Head of caudate nucleus (tissue), 42 donors: Measurements from ENCODE around the gene CRB2.

ENCODE experiments used
- DNase-seq, 42 donors: peaks; one replicate each; pipeline versions ENCODE4 v3.0.0 to v3.0.0-alpha.2; 2020 to 2021; ENCODE audit warnings: mixed read lengths in 7 of 42
- intact Hi-C: fragments of 100-400 bp; cut with DNase I; formaldehyde crosslinking; loops from one replicate; pipeline ENCODE4 v1.15.0; 2022

The CRB2 gene

DNA sequence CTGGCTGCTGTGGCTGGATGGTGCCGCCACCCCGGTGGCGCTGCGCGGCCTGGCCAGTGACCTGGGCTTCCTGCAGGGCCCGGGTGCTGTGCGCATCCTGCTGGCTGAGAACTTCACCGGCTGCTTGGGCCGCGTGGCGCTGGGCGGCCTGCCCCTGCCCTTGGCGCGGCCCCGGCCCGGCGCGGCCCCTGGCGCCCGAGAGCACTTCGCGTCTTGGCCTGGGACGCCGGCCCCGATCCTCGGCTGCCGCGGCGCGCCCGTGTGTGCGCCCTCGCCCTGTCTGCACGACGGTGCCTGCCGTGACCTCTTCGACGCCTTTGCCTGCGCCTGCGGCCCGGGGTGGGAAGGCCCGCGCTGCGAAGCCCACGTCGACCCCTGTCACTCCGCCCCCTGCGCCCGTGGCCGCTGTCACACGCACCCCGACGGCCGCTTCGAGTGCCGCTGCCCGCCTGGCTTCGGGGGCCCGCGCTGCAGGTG, 17.5 kb downstream of the CRB2 start:
- intact Hi-C loops = no loop called here

DNA sequence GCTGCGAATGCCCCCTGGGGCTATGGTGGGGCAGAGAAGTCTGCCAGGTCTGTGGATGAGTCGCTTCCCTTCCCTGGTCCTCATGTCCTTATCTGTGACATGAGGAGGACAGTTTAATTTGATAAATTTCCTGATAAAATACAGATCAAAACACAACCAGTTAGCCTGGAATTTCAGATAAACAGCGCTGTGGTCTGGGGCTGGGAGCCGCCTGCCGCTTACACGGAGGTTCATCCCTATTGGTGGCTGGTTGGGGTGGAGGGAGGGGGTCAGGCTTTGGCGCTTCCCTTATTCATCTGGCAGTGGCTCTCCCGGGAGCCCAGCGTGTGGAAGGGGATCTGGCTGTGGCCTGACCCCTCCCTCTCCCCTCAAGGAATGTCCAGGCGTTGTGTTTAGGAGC, 17.9 kb downstream of the CRB2 start:
- intact Hi-C loops = no loop called here
- DNase-seq = peak in 26 of 42 donors; percentile 34 to 82 (median 58)

More for the DNA sequence above, 17.5 kb downstream of the CRB2 start:
- no peak for DNase-seq

DNA sequence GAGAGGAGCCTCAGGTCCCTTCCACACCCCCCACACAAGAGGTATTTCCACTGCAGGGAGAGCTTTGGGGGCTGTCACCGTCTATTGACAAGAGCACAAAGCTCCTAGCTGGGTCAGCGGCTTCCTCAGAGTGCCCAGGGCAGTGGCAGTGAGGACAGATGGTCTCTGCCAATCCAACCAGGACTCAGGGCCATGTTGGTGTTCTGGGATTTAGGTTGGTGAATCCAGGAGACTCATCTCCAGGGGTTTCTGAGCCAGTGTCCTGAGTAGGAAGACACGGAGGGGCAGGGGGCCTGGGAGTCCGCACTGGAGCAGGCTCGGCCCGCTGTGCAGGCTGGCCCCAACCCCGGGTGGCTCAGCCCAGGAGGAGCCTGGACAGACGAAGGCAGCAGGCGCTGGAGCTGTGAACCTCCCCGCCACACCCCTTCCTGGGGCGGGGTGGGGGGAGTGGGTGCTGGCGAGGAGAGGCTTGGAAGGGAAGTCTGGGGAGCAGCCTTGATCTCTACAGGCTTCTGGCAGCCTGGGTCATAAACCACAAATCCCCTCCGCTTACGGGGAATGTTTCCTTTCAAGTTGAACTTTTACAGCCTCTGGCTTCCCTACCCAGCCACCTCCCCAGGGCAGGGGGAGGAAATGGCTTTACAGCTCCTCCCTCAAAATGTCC, 19.6 kb downstream of the CRB2 start:
- intact Hi-C loops = no loop called here
- DNase-seq = peak in 1 of 42 donors; percentile 42

DNA sequence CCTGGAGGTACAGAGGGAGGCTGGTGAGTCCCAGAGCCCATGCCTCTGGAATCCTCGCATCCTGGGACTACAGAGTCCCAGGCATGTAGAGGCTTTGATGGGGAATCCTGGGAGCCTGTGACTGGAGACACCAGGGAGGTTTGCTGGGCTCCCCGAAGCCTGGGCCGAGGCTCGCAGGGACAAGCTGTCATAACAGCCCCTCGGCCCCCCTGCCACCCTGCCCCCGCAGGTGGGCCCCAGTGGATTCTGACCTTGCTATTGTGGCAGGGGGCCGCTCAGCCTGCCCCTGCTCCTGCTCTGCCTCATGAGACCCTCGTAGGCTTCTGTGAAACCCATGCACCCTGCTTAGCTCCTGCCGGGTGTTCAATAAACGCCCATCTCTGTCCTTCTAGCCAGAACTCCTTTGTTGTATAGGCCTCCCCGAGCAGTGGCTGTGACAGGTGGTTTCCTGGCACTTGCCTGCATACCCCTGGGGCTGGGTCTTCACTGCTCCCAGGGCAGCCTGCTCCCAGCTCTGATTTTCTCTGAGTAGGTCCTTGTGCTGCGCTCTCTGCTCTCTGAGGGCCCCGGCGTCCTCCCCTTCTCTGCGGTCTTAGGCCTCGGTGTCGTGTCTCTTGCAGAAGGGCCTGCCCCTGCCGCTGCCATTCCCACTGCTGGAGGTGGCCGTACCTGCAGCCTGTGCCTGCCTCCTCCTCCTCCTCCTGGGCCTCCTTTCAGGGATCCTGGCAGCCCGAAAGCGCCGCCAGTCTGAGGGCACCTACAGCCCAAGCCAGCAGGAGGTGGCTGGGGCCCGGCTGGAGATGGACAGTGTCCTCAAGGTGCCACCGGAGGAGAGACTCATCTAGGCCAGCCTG, 20.4 kb downstream of the CRB2 start:
- intact Hi-C loops = no loop called here

DNA sequence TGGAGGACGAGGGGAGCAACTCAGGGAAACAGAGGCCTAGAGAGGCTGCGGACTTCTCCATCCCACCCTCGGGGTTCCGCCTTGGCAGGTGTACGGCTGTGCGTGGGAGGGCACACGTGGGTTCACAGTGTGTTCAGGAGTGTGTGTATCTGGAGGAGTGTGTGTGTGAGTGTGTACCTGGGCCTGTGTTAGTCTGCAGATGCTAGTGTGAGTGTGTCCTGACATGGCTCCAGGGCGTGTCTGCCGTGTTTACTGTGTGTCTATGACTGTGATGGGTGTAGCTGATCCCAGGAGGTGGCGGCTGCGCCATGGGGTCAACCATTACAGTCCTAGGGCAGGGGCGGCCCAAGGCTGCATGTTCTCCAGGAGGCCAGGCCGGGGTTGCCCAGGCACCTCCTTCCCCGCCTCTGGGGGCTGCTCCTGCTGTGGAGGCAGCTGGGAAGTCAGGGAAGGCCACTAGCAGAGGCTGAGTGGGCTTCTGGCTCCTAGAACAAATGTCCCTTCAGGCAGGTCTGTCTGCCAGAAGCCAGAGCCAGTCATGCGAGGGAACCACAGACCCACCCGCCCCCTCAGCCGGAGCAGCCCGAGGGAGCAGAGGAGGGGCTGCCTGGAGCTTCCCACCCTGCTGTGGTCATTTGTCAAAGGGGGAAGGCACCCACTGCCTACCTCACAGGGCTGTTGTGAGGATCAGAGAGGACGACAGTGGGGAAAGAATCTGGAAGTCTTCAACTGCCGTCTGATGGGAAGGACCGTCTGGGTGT, 21.4 kb downstream of the CRB2 start:
- intact Hi-C loops = no loop called here
- peak in 25 of 42 donors; percentile 33 to 78 (median 63) for DNase-seq

More for the DNA sequence above, 20.4 kb downstream of the CRB2 start:
- DNase-seq = no peak

DNA sequence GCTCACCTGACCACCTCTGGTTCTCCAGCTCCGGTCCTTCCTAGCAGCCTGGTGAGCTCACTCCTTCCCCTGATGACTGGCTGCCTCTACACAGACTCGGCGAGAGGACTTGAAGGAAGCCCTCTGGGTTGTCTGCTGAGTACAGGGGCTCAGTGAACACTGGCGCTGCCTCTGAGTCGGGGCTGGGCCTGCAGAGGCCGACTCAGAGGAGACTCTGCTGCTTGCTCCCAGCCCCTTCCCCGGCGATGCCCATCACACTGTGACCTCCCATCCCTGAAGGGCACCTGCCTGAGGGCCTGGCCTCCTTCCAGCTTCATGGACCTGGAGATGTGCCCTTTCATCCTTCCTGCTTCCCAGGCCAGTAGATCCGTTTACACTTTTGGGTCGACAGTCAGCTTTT, 22.0 kb downstream of the CRB2 start:
- intact Hi-C loops = no loop called here
- DNase-seq = no peak

DNA sequence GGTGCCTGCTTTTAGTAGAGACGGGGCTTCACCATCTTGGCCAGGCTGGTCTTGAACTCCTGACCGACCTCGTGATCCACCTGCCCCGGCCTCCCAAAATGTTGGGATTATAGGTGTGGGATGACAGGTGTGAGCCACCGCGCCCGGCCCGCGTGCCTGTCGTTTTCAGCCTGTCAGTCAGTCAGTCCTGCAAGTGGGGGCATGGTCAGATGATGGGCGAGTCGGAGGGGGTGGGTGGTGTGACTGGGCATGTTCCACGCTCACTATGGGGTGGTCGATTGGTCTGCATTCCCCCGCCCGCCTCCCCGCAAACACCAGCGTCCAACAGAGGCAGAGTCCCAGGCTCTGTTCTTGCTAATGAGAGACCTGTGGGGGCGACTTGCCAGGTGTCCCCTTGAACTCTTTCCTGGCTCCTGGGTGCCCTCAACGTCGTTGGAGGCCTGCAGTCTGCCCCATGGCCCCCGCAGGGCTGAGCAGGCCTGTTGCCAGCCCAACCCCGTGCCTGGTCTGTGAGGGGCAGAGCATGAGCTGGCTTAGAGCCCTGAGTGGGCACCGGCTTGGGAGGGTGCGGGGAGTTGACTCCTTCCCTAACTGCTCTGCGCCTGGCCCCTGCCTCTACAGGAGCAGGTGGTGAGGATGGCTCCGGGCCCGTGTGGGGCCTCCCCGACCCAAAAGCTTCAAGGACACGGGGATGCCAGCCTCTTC, 23.1 kb downstream of the CRB2 start:
- intact Hi-C loops = no loop called here

DNA sequence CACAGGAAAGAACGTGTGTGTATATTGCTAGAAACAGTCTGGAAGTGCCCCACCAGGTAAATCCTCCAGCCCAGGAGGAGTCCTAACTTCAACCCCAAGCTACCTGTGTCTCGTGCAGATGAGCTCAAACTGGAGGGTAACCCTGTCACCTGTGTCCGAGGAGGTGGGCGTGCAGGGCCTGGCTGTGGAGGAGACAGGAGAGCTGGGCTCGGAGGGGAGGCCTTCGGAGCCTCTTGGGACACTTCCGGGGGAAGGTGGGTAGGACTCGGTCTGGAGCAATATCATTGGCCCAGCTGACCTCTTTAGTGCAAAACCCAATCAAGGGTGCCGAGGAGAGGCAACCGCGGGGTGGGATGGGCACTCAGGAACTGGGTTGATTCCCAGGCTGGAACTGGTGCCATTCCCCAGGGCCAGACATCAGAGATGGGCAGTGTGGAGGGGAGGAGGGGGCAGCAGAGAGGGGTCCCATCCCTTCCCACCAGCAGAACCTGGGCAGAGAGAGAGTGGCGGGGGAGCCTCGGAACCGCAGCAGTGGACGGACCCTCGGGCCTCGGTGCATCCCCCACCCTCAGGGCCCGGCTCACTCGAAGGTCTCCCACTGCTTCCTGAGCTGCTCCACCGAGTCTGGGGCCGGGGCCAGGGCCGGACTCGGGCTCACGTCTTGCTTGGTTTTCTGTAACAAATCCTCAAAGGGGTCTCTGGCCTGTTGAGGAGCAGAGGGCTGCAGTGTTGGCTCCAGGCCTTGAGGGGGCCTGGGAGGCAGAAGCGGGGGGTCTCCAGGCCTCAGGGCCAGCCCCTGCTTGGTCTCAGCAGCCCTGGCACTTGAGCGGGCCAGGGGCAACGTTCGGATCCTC, 25.1 kb downstream of the CRB2 start:
- DNase-seq = peak in 1 of 42 donors; percentile 29
- intact Hi-C loops = no loop called here

More for the DNA sequence above, 23.1 kb downstream of the CRB2 start:
- peak in 1 of 42 donors; percentile 6 for DNase-seq

DNA sequence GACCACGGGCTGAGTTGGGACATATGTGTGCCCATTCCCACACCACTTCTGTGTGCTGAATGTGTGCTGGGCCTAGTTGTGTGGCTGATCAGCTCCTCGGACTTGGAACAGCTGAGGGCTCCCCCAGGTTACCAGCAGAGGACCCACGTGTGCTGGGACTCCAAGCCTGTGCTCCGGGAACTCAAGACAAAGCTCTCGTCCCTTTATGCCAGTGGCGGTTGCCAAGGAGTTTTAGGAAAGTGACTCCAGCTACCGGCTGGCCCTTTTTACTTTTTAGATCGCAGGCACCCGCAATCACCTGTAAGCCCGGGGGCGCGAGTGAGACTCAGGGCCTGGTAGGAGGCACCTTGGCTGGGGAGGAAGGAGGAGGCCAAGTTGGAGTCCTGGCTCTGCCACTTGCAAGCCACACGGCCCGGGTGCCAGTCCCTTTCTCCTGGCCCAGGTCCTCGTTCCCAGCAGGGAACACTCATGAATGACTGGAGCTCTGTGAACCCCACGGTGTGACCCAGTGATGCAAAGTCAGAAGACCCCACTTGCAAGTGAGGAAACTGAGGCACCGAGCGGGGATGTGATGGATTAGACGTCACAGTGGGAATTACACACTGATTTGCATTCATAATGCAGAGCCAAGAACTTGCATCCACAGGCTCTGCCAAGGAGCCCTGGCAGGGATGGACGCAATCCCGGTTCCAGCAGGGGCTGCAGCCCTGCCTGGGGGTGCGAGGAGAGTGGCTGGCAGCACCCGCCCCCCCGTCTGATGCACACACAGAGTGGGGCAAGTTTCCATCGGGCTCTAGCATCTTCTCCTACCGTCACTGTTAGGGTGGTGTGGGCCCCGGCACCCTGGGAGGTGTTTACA, 26.9 kb downstream of the CRB2 start:
- DNase-seq = peak in 5 of 42 donors; percentile 39 to 73 (median 47)
- intact Hi-C loops = no loop called here

DNA sequence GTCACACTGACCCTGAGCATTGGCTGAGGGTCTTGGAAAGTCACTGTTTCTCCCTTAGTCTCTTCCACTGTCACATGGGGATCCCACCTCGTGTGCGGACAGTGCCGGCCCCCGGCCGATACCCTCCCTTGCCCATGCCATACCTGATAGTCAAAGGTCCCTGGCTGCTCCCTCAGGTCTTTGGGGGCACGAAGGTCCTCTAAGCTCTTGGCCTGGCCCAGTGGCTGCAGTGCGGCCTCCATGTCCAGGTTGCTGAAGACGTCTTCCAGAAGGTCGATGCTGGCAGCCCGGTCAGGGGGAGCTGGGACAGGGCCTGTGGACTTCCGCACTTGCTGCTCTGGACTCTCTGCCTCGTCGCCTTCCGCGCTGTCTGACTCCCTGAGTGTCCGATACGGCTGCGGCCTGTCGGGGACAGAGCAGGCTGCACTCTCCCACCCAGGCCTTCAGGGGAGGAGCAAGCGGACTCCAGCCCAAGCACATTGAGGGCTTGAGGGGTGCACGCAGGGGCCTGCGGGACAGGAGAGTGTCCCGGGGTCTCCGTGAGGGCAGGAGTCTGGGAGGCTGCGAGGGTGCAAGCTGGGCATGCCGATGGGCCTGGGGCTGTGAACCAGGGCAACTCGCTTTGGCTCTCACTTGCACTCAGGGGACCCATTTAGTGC, 27.6 kb downstream of the CRB2 start:
- intact Hi-C loops = no loop called here
- DNase-seq = no peak

DNA sequence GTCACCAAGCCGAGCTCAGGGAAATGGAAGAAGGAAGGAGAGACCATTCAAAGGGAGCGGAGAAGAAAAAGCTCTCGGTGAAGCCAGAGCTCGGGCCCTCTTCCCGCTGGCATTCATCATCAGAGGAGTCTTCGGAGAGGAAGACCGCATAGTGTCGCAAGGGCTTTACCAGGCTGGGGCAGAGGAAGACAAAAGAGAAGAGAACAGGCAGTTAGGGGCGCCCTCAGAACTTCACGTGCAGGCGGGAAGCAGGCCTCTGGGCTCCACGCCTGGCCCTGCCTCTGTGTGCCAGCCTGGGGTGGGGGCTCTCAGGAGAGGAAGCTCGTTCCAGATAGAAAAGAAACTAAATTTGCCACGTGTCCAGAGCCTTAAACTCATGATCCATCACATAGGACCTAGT, 31.7 kb downstream of the CRB2 start:
- no peak for DNase-seq
- intact Hi-C loops = loop anchor here (5.0 kb wide), 1 partner anchor 35 kb away; no protein-coding TSS in a partner anchor

DNA sequence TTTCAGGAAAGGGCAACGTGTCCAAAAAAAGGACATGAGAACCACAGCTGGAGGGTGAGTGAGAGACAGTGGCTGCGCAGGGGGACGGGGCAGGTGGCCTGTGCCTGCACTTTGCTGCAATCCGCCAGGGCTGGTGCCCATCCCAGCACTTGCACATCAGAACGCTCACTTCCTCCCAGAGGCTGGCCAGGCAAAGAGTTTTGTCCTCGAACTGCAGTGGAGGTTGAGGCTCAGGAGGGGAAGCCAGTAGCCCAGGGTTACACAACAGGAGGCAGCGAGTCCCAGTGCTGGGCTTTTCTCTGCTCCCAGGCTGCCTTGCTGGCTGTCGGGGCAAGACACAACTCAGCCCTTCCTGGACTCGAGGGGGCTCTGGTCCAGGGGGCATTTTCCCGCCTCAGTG, 33.1 kb downstream of the CRB2 start:
- intact Hi-C loops = loop anchor here (5.0 kb wide), 1 partner anchor 37 kb away; no protein-coding TSS in a partner anchor
- no peak for DNase-seq

DNA sequence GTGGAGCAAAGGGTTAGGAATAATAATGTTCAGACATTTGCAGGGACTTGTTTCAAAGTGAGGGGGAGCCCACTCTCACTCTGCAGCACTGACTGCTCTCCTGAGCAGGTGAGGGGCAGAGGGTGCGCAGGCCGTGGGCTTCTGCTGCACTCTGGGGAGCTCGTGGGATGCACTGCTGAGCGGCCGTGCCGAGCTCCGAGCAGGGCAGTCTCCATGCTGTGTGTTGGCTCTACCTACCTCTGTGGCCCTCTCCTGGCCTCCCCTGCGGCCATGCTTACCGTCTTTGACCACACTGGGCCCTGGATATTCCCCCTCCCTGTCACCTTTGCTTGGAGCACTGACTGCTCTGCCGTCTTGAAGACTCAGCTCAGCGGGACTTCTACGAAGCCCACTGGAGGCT, 33.7 kb downstream of the CRB2 start:
- intact Hi-C loops = loop anchor here (5.0 to 10.0 kb wide), 2 partner anchors 37 to 645 kb away; no protein-coding TSS in a partner anchor
- no peak for DNase-seq

DNA sequence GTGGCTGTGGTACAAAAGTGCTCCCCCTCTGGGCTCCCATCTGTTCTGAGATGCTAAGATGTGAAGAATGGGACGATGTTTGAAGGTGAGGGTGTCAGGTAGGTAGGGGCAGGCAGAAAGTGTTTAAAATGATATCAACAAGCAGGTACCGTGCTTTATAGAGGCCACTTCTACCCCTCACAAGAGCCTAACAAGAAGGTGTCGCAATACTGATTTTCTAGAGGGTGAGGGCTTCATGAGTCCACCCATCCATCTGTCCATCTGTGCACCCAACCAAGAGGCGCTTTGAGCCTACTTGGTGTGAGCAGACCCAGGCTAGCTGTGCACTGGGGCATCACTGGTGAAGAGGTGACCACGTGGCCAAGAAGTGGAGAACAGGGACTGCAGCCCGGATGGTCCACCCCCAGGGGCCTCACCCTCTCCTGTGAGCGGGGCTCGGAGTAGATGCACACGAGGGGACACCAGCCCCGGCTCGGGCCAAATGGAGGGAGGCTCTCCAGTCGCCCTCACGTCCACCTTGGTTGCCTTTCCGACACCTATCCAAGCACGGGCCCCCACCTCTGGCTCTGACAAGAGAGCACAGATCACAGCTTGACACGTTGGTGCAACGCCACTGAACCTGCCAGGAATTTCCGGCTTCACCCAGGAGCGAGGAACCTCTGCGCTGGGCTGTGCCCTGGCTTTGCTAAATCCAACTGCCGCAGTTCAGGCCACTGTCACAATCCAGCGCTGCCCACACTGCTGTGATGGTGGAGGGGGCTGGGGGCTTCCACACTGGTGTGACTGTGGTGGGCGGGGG, 34.5 kb downstream of the CRB2 start:
- intact Hi-C loops = loop anchor here (10.0 kb wide), 1 partner anchor 644 kb away; no protein-coding TSS in a partner anchor
- DNase-seq = no peak

DNA sequence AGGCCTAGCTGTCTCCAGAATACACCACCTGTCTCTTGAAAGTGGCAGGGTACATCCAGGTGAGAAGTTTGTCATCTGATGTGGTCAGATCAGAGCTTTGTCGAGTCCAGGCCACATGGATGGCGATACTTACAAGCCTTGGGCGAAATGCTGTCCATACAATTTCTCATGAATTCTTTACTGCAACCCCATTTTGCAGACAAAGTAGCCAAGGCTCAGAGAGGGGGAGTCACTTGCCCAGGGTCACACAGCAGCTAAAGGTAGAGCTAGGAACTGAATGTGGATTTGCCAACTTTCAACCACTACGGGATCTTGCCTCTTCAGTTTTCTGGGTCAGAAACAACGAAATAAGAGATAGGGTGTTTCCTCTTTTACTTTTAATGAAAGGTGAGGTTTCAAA, 35.2 kb downstream of the CRB2 start:
- intact Hi-C loops = loop anchor here (10.0 kb wide), 1 partner anchor 644 kb away; no protein-coding TSS in a partner anchor
- no peak for DNase-seq
